ENCODE data around the gene TTN.

- TF ChIP-seq CTCF (conservative IDR thresholded peaks at IDR 0.05; ENCODE audit: low read depth, low read length) (no peak), USF2 (IDR thresholded peaks at IDR 0.05; ENCODE audit: low read depth, low read length) (no peak), MAFK (IDR thresholded peaks at IDR 0.05; ENCODE audit: low read depth, low read length) (no peak), FOS (IDR thresholded peaks at IDR 0.05; ENCODE audit: low read depth, low read length) (no peak), POLR2A (IDR thresholded peaks at IDR 0.05; ENCODE audit: low read depth, low read length) (no peak), CHD1 (IDR thresholded peaks at IDR 0.05; ENCODE audit: low read depth, low read length) (no peak), BHLHE40 (IDR thresholded peaks at IDR 0.05; ENCODE audit: low read depth, low read length) (no peak), ELK1 (IDR thresholded peaks at IDR 0.05; ENCODE audit: borderline replicate concordance, low read depth, low read length) (no peak), RFX5 (IDR thresholded peaks at IDR 0.05; ENCODE audit: low read depth, low read length) (no peak), RAD21 (IDR thresholded peaks at IDR 0.05; ENCODE audit: low read length) (no peak), MAZ (IDR thresholded peaks at IDR 0.05; ENCODE audit: borderline replicate concordance, low read depth, low read length) (no peak), MXI1 (IDR thresholded peaks at IDR 0.05; ENCODE audit: borderline replicate concordance, low read depth, low read length) (no peak), CEBPB (IDR thresholded peaks at IDR 0.05; ENCODE audit: low read depth, low read length) (no peak)
Observed at GRCh38 chr2:178666458-178666857, 140.8 kb downstream of the TTN start.

All from IMR-90 (cell line).